Stomach (tissue), 9 donors: ENCODE data around the gene FANCE. TPM values are rescaled to one million over a fixed set of nuclear protein-coding genes. Genes with fewer than 3 reads are reported as not detected.
A peak's percentile ranks its signal among the peaks of the same experiment; 100 is the strongest.

Experiments used
- DNase-seq, 2 donors: peaks; one replicate each; pipeline versions ENCODE4 v3.0.0 to v3.0.0-alpha.2; 2013 to 2019
- H3K27ac ChIP-seq, 5 donors: fragments of 200-600 bp in 4 of 5; sonication (generic) in 4 of 5; one replicate each; pipeline ENCODE4 v1.5.1; 2013 to 2019; ENCODE audit warnings: mild to moderate bottlenecking in 1 of 5, moderate library complexity in 1 of 5
- H3K27me3 ChIP-seq, 3 donors: fragments of 200-600 bp; sonication (generic); one replicate each; pipeline ENCODE4 v1.5.1; 2017 to 2019; ENCODE audit warnings: mixed run types in 1 of 3
- H3K36me3 ChIP-seq, 4 donors: fragments of 200-600 bp; sonication (generic); 1 replicate in 3 of 4; 2 replicates in 1 of 4; pipeline ENCODE4 v1.5.1; 2016 to 2019
- H3K4me1 ChIP-seq, 4 donors: fragments of 200-600 bp; sonication (generic); one replicate each; pipeline ENCODE4 v1.5.1; 2016 to 2019
- H3K4me3 ChIP-seq, 4 donors: fragments of 200-600 bp; sonication (generic) in 3 of 4; one replicate each; pipeline ENCODE4 v1.5.1; 2016 to 2019; ENCODE audit warnings: mild to moderate bottlenecking in 1 of 4
- H3K9me3 ChIP-seq, 4 donors: fragments of 200-600 bp; sonication (generic); one replicate each; pipeline ENCODE4 v1.5.1; 2016 to 2019
- EP300 ChIP-seq: sonication (generic); formaldehyde crosslinking; IDR thresholded peaks from one replicate; pipeline ENCODE4 v1.6.1; 2017; ENCODE audit warnings: antibody characterized with exemption
- POLR2A ChIP-seq, 4 donors: fragments of 450-650 bp; IDR thresholded peaks; one replicate each; pipeline ENCODE4 v1.6.1; 2016; ENCODE audit warnings: antibody characterized with exemption in 4 of 4, control low read depth in 2 of 4, mild to moderate bottlenecking in 1 of 4, moderate library complexity in 1 of 4
- POLR2AphosphoS5 ChIP-seq, 3 donors: sonication (generic); formaldehyde crosslinking; IDR thresholded peaks; one replicate each; pipeline ENCODE4 v1.6.1; 2016; ENCODE audit warnings: antibody characterized with exemption in 3 of 3
- WGBS, 5 donors: extraction: QIAGEN DNeasy Blood & Tissue Kit in 3 of 5; methylation state at CpG; one replicate each; pipeline versions ENCODE4 v1.1.5 to v1.1.7; 2013 to 2018; 5-methylcytosine and 5-hydroxymethylcytosine counted together
- intact Hi-C: fragments of 100-400 bp; cut with DNase I; formaldehyde crosslinking; loops from one replicate; pipeline ENCODE4 v1.15.1; 2023; ENCODE audit warnings: low total_unique reads
- polyA plus RNA-seq, 3 donors: library from polyadenylated mRNA; stranded (reverse); fragments of 200-250 nt; gene quantifications; one replicate each; pipeline ENCODE4 v1.2.3, GENCODE V29; 2013
- total RNA-seq, 5 donors: library from RNA; depleted of rRNA; stranded (reverse); fragments of >200 nt; gene quantifications; one replicate each; pipeline versions ENCODE4 v1.1.0 to v1.2.3, GENCODE V29; 2014 to 2016
- TF ChIP-seq, protein P1 (sequence below), 7 experiments: fragments of 450-650 bp in 4 of 7; fragments of 200-600 bp in 3 of 7; sonication (generic) in 3 of 7; IDR thresholded peaks; one replicate each; pipeline ENCODE4 v1.5.1; 2016 to 2019; ENCODE audit warnings: antibody characterized with exemption in 7 of 7, control low read depth in 2 of 7, mild to moderate bottlenecking in 1 of 7
- donor health status: healthy with polysubstance abuse.
- donor health status: Bipolar disorder and iron deficiency.
- donor health status: healthy.

Gene FANCE
- total and polyA plus RNA-seq, 8 donors: 1.3 to 8.3 (median 3.3) TPM

DNA sequence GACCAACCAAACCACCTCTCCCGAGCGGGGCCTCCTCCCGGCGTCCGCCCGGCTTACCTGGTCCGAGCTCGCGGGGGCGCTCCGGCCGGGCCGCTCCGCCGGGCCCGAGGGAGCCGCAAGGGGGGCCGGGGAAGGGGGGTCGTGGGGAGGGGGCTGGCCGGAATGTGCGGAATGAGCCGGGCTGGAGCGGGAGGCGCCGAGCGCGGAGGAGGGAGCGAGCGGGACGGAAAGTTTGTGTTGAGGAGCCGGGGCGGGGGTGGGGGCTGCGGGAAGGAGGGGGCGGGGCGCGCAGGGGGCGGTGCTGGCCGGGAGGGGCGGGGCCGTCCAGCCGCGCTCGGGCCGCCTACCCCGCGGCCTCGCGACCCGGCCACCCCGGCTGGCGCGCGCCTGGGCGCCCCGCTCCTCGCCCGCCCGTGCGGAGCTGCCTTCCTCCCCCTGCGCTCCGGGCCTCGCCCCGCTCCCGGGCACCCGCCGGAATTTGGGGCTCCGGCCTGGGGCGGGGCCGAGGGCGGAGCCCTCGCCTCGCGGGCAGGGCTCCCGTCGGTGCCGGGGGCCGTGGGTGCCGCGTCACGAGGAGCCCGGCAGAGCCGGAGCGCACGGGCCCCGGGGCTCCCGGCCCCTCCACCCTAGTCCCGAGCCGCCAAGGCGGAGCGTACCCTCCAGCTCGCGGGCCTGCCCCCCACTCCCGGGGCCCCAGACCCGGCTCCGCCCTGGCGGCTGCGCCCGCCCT is 44.9 kb downstream of the FANCE start, which contains the start of gene TEAD3:
TEAD3 (minus strand) TSS at position 239 of the 730 bp plus-strand sequence.
- no peaks in the 10 kb centered on the region for H3K36me3 ChIP-seq
- peak within 1 kb of the TSS; percentile 87 to 98 (median 98) for H3K27ac ChIP-seq
- TF ChIP-seq EP300: no peak
- peak in 1 of 3 donors; percentile 5 for TF ChIP-seq POLR2AphosphoS5 (IDR thresholded peaks at IDR 0.05)
- TF ChIP-seq POLR2A (IDR thresholded peaks at IDR 0.05): no peak
- peaks cover 46 to 62% (median 55%) of the 10 kb centered on the region in 4 donors for H3K4me1 ChIP-seq
- H3K27me3 ChIP-seq: peaks cover 0 to 30% (median 13%) of the 10 kb centered on the region in 3 donors
- DNase-seq: peak; percentile 69 to 92
- WGBS, 5 donors: 0 to 1% (median 1%) methylated on average over 25 to 94 of the region's 98 CpGs
- peak within 1 kb of the TSS; percentile 65 to 99 (median 89) for H3K4me3 ChIP-seq
- intact Hi-C loops: no loop called here
- no peaks in the 10 kb centered on the region for H3K9me3 ChIP-seq

DNA sequence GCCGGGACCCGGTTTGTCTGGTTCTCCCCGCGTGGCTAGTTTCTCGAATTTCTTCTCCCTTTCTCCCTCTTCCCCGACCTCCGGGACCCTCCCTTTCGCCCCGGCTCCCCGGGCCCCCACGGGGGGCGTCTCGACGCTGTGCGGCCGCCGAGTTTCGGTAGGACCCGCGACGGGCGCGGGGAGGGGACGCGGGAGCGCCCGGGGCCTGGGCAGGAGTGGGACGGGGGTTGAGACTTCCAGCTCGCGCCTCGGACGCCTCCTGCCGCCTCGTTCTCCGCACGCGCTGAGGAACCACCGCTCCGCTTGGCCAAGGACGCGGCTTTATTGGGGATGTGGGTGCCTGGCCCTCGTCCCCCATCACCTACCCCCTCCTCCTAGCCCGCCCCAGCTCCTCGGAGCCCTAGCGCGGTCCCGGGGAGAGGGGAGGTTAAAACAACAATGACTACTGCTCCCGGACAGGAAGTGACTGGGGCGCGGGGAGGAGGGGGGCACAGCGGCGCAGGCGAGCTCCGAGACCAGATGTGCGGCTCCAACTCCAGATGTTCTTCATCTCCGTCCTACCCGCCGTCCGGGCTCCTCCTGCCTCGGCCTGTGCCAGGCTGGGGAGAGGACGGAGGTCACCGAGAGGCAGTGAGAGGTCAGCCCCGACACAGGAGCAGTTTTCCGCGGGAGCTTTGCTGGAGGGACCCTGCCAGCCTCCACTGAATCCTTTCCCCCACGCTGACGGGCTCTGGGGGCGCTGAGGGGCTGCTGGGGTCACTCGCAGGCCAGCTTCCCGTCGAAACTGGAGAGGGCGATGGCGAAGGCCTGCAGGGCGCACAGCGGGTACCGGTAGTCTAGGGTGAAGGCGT is 45.7 kb downstream of the FANCE start:
- no peaks in the 10 kb centered on the region for H3K9me3 ChIP-seq
- intact Hi-C loops: no loop called here
- H3K4me3 ChIP-seq: peak overlapping the region; percentile 65 to 99 (median 89)
- H3K27me3 ChIP-seq: peaks cover 0 to 36% (median 13%) of the 10 kb centered on the region in 3 donors
- peak in 2 of 3 donors; percentile 56 to 80 for TF ChIP-seq POLR2AphosphoS5 (IDR thresholded peaks at IDR 0.05)
- TF ChIP-seq, protein P1, sequence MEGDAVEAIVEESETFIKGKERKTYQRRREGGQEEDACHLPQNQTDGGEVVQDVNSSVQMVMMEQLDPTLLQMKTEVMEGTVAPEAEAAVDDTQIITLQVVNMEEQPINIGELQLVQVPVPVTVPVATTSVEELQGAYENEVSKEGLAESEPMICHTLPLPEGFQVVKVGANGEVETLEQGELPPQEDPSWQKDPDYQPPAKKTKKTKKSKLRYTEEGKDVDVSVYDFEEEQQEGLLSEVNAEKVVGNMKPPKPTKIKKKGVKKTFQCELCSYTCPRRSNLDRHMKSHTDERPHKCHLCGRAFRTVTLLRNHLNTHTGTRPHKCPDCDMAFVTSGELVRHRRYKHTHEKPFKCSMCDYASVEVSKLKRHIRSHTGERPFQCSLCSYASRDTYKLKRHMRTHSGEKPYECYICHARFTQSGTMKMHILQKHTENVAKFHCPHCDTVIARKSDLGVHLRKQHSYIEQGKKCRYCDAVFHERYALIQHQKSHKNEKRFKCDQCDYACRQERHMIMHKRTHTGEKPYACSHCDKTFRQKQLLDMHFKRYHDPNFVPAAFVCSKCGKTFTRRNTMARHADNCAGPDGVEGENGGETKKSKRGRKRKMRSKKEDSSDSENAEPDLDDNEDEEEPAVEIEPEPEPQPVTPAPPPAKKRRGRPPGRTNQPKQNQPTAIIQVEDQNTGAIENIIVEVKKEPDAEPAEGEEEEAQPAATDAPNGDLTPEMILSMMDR (IDR thresholded peaks at IDR 0.05): peak in 1 of 7 experiments; percentile 13
- TF ChIP-seq EP300: no peak
- TF ChIP-seq POLR2A (IDR thresholded peaks at IDR 0.05): no peak
- peak overlapping the region; percentile 79 to 98 (median 98) for H3K27ac ChIP-seq
- peaks cover 38 to 54% (median 48%) of the 10 kb centered on the region in 4 donors for H3K4me1 ChIP-seq
- WGBS, 5 donors: 7 to 10% (median 9%) methylated on average over 56 to 77 of the region's 77 CpGs
- DNase-seq: peak; percentile 56 to 93
- no peaks in the 10 kb centered on the region for H3K36me3 ChIP-seq

- Histone ChIP-seq H3K4me1 (peaks cover 31 to 46% (median 40%) of the 10 kb centered on the region in 4 donors), H3K27ac (peak overlapping the region; percentile 11 to 98 (median 98)), H3K4me3 (peak overlapping the region; percentile 65 to 99 (median 89)), H3K9me3 (no peaks in the 10 kb centered on the region), H3K36me3 (no peaks in the 10 kb centered on the region), H3K27me3 (peaks cover 0 to 44% (median 16%) of the 10 kb centered on the region in 3 donors)
- TF ChIP-seq POLR2A (IDR thresholded peaks at IDR 0.05) (no peak), POLR2AphosphoS5 (IDR thresholded peaks at IDR 0.05) (no peak), EP300 (no peak)
- TF ChIP-seq, protein P1 (IDR thresholded peaks at IDR 0.05): no peak
- DNase-seq: no peak
- intact Hi-C loops: no loop called here
- WGBS, 5 donors: 49 to 59% (median 50%) methylated on average over 14 of the region's 14 CpGs
Observed at GRCh38 chr6:35498422-35499067, 46.4 kb downstream of the FANCE start.

DNA sequence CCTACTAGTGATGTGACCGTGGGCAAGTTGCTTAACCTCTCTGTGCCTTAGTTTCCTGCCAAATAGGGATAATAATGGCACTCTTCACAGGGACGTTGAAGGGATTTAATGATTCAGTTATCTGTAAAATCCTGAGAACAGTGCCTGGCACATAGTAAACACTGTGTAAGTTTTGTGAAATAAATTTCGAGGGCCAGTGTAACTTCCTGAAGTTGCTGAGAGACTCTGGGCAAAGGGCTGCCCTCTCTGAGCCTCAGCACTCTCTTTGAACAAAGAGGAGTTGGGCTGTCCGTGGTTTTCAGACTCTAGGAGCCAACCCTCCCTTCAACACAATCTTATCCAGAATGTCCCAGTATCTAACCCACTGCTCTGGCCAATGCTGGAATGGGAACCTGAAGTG is 47.2 kb downstream of the FANCE start:
- no peak for DNase-seq
- Histone ChIP-seq H3K27ac (no peak overlapping the region), H3K9me3 (no peaks in the 10 kb centered on the region), H3K4me1 (peaks cover 27 to 38% (median 32%) of the 10 kb centered on the region in 4 donors), H3K36me3 (no peaks in the 10 kb centered on the region), H3K4me3 (no peak overlapping the region), H3K27me3 (peaks cover 0 to 52% (median 19%) of the 10 kb centered on the region in 3 donors)
- TF ChIP-seq, protein P1 (IDR thresholded peaks at IDR 0.05): no peak
- no peak for TF ChIP-seq POLR2AphosphoS5 (IDR thresholded peaks at IDR 0.05)
- TF ChIP-seq EP300: no peak
- no peak for TF ChIP-seq POLR2A (IDR thresholded peaks at IDR 0.05)
- intact Hi-C loops: no loop called here
- WGBS, 5 donors: 69 to 83% (median 80%) methylated on average over 4 of the region's 4 CpGs
